ENCODE results near the gene MYH7.

Gene MYH7

DNA sequence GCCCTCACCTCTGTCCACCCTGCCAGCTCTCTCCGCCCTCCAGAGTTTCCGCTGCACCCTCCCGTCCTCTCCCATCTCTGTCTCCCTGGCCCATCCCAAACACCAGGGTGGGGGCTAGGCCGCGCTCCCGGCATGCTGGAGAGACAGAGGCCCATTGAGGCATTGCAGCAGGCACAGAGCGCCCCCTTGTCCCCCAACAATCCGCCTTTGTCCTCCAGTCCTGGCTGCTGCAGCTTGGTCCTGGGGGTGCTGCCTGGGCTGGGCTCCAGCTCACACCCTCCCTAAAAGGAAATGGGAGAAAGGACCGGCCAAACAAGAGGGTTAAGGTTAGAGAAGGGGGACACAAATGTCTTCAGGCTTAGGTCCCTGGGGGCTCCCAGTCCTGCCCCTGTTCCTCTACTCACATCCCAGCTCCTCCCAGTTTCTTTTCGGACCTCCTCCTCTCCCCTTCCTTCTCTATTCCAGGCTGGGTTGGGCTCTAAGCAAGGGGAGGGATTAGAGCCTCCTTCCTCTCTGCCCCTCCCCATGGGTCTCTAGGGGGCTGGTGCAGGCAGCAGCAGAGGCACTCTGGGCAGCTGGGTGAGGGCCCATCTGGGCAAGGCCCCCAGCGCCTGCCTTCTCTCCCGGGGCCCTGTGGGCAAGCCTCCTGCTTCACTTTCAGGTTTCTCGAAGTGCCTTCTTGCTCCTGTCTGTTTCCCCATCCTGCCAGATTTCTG lies 58.8 kb downstream of the MYH7 start, which contains the start of gene CMTM5:
CMTM5 (plus strand) TSS at position 565 of the 716 bp plus-strand sequence. CDS start 206 bp downstream, outside the sequence.
- TF ChIP-seq, protein P1, sequence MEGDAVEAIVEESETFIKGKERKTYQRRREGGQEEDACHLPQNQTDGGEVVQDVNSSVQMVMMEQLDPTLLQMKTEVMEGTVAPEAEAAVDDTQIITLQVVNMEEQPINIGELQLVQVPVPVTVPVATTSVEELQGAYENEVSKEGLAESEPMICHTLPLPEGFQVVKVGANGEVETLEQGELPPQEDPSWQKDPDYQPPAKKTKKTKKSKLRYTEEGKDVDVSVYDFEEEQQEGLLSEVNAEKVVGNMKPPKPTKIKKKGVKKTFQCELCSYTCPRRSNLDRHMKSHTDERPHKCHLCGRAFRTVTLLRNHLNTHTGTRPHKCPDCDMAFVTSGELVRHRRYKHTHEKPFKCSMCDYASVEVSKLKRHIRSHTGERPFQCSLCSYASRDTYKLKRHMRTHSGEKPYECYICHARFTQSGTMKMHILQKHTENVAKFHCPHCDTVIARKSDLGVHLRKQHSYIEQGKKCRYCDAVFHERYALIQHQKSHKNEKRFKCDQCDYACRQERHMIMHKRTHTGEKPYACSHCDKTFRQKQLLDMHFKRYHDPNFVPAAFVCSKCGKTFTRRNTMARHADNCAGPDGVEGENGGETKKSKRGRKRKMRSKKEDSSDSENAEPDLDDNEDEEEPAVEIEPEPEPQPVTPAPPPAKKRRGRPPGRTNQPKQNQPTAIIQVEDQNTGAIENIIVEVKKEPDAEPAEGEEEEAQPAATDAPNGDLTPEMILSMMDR (IDR thresholded peaks at IDR 0.05) = no peak

DNA sequence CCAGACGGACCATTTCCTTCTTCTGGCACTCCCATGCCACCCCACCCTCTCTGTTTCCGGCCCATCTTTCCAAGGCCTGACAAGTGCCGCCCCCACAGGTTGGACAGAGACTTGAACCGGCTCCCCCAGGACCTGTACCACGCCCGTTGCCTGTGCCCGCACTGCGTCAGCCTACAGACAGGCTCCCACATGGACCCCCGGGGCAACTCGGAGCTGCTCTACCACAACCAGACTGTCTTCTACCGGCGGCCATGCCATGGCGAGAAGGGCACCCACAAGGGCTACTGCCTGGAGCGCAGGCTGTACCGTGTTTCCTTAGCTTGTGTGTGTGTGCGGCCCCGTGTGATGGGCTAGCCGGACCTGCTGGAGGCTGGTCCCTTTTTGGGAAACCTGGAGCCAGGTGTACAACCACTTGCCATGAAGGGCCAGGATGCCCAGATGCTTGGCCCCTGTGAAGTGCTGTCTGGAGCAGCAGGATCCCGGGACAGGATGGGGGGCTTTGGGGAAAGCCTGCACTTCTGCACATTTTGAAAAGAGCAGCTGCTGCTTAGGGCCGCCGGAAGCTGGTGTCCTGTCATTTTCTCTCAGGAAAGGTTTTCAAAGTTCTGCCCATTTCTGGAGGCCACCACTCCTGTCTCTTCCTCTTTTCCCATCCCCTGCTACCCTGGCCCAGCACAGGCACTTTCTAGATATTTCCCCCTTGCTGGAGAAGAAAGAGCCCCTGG lies 59.8 kb downstream of the MYH7 start:
- TF ChIP-seq, protein P1 (IDR thresholded peaks at IDR 0.05) = no peak

DNA sequence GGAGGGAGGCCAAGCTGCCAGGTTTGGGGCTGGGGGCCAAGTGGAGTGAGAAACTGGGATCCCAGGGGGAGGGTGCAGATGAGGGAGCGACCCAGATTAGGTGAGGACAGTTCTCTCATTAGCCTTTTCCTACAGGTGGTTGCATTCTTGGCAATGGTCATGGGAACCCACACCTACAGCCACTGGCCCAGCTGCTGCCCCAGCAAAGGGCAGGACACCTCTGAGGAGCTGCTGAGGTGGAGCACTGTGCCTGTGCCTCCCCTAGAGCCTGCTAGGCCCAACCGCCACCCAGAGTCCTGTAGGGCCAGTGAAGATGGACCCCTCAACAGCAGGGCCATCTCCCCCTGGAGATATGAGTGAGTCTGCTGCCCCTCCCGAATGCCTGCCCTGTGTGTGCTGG lies 62.4 kb downstream of the MYH7 start:
- TF ChIP-seq, protein P1 (IDR thresholded peaks at IDR 0.05) = no peak

DNA sequence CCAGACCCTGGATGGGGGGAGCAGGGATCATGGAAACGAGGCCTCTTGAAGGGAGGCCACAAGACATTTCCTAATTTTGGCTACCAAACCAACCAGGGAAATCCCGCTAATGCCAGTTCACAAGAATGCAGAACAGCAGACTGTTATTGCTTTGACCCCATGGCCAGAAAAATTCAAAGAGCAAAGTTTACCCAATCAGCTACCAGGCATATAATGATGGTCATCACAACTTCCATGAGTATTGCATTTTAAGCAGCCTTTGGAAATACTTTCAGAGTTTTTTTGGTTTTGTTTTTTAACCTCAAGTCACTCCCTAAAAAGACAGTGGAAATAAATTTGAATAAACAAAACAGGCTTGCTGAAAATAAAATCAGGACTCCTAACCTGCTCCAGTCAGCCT lies 63.0 kb downstream of the MYH7 start, which contains the start of gene IL25:
IL25 (plus strand) TSS at position 301 of the 400 bp plus-strand sequence.
- TF ChIP-seq, protein P1 (IDR thresholded peaks at IDR 0.05) = no peak

DNA sequence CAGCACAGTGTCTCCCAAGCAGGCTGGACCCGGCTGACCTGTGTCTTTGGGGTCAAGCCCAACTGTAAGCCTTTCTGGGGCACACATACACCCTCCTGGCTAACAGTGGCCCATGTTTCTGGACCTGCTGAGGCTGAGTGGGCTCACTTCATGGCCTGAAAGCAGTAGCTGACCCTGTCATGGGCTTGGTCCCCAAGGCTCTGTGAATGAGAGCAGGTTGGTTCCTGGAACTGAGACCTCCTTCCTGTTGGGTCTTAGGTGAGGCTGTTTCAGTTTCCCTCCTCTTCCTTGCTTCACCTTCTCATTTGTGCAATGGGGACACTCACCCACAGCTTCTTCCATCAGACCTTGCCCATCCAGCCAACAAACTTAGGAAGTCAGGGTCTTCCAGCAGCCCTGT lies 63.6 kb downstream of the MYH7 start:
- TF ChIP-seq, protein P1 (IDR thresholded peaks at IDR 0.05) = no peak

DNA sequence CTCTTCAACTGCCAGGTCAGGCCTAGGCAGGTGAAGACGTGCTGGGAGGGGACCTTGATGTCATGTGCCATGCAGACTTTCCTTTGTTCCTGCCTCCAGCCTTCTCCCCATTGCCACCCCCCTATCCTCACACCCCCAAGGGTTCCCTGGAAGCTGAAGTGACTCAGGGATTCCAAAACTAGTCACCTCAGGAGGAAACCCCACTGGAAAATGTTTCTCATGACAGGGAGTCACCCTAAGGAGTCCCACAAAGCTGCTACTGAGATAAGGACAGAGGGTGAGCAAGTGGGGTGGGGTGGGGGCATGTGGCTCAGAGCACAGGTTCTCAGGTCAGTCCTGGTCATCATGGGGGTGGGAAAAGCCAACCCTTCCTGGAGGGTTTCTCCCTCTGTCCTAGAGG lies 65.2 kb downstream of the MYH7 start:
- TF ChIP-seq, protein P1 (IDR thresholded peaks at IDR 0.05) = no peak

DNA sequence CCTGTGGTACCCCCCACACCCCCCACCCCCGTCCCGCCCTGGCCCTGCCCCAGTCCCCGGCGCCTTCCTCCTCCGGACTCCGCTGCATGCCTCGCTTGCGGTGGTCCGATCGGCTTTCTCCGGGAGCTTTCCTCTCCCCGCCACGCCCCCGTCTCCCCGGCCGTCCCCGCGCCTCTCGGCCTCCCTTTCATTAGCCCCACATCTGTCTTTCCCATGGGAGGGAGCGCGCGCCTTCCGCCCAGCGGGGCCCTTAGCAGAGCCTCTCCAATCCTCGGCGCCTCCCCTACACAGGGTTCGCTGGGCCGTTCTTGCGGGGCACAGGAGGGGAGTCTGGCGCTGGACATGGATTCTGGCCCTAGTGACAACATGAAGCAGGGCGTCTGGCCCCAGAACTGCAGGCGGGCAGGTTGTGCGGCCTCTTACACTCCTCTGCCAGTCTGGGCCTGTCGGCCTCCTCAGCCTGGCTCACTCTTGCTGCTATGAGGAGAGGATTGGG lies 69.0 kb downstream of the MYH7 start:
- TF ChIP-seq, protein P1 (IDR thresholded peaks at IDR 0.05) = no peak

Measured in LNCAP (cell line).